Amniotic epithelial cell (primary cell): Measurements from ENCODE around the gene EYS.
A peak's percentile ranks its signal among the peaks of the same experiment; 100 is the strongest.

ENCODE experiments used
- DNase-seq: peaks from one replicate; pipeline ENCODE4 v3.0.0-alpha.2; 2010; ENCODE audit warnings: low read depth

The EYS gene

DNA sequence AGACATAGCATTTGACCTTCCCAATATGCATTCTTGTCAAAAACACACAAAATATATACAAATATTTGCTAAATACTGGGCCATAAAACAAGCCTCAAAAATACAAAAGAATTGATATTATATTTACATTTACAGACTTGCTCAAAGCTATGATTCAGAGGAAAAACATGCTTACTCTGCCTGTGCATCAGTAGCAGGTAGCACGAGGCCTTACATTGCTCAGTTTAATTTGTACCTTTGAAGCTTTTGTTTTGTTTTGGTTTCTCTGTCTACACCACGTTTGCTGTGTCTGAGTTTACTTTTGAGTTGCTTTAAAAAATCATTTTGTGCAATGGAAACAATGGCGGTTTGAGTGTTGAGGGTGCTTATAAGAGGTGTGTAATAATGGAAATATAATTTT, 1972.1 kb downstream of the EYS start:
- DNase-seq = no peak

DNA sequence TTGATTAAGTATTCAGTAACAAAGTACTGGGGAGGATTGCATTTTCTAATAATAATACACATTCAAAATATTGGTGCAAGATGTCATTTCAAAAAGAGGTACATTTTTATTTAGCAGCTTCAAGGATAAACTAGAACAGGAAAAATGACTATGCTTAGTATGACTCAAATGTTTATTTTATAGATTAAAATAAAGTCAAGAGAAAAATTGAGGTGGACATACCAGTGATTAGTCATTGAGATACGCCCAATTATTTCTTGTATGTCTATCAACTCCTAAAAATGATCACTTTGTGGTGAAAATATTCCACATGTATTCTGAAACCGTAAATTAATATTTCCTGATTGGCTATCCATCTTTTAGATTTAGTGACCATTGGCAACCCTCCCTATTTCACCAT, 1974.7 kb downstream of the EYS start:
- peak; percentile 12 for DNase-seq

- DNase-seq = peak; percentile 11
Observed at GRCh38 chr6:63731930-63732329, 1975.1 kb downstream of the EYS start.

GRCh38 chr6:63730311-63730710, 1976.7 kb downstream of the EYS start:
- DNase-seq = no peak

DNA sequence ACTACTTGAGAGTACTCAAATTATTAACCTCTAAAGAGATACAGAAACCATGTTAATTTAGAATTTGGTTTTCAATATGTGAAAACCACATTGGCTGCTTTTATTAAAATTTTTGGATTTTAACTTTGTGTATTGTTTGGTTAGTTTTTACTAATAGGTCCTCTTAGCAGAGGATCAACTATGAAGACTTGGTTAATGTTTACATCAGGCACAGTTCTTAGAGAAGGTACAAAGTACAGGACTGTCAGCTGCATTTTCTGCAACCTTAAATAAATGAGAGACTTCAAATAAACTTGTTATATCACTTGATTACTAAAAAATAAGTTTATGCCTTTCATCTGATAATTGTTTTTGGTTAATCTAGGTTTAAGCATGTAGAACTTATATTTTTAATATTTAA, 1982.3 kb downstream of the EYS start:
- DNase-seq = no peak

- no peak for DNase-seq
Observed at GRCh38 chr6:63721181-63721580, 1985.8 kb downstream of the EYS start.

- no peak for DNase-seq
Observed at GRCh38 chr6:63716169-63716568, 1990.9 kb downstream of the EYS start.

DNA sequence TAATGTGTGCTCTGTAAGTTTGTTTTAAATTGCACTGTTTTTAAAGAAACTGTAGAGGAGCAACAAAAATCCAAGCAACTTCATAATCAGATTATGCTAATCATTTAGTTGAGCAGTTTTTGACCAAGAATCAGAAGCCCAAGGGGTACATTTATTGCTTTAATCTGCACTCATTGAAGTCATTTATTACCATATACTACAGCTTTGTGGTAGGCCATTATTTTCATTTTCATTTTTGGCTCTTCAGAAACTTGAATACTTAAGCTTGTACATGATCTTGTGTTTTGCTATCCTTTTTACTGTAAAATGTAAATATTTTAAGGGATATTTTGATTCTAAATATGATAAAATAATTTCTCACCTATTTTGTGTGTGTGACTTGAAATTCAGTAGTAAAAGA, 1992.9 kb downstream of the EYS start:
- no peak for DNase-seq

DNA sequence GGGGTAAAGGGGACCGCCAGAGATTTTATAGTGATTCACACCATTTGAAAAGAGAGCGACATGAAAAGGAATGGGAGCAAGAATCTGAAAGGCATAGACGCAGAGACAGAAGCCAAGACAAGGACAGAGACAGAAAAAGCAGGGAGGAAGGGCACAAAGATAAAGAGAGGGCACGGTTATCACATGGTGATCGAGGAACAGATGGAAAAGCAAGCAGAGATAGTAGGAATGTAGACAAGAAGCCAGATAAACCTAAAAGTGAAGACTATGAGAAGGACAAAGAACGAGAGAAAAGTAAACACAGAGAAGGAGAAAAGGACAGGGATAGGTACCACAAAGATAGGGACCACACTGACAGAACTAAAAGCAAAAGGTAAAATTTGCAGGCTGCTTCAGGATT, 1993.7 kb downstream of the EYS start:
- no peak for DNase-seq

- DNase-seq = no peak
Observed at GRCh38 chr6:63709148-63709547, 1997.9 kb downstream of the EYS start.

- no peak for DNase-seq
Observed at GRCh38 chr6:63708631-63709030, 1998.4 kb downstream of the EYS start.

DNA sequence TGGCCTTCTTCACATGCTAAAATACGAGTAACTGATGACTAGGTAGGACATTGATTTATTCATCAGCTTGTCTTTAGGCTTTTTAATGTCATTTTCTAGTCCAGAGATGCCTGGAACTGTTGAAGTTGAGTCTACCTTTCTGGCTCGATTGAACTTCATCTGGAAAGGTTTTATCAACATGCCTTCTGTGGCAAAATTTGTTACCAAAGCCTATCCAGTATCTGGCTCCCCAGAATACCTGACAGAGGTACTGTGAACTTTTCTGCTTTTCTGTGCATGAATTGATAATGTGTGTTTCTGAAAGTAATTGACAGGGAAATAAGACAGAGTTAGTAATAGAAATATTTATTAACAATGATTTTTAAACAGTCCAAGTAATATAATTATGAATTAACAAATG, 2000.4 kb downstream of the EYS start:
- no peak for DNase-seq

GRCh38 chr6:63705707-63706106, 2001.3 kb downstream of the EYS start:
- DNase-seq = no peak

DNA sequence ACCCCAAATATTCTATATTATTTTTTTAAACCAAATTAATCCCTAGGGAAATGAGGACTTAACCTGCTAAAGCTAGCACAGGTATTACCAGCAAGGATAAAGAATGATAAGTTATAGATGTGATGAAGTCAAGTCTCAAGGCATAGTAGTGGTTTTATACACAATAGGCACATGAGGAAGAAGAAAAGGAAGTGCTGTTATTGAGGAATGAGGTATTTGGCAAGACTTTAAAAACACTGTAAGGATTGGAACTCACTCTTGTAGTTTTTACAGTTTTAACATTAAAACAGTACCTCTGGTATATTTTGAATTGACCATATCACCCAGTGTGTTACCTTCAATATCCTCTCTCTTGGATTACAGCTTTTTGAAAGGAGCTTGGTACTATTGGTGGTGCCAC, 2016.8 kb downstream of the EYS start:
- no peak for DNase-seq

GRCh38 chr6:63689421-63689820, 2017.6 kb downstream of the EYS start:
- DNase-seq = no peak

- DNase-seq = no peak
Observed at GRCh38 chr6:63685446-63686379, 2021.3 kb downstream of the EYS start.

GRCh38 chr6:63683071-63683603, 2023.9 kb downstream of the EYS start:
- DNase-seq = no peak

GRCh38 chr6:63677282-63677681, 2029.7 kb downstream of the EYS start:
- DNase-seq = peak; percentile 52

DNA sequence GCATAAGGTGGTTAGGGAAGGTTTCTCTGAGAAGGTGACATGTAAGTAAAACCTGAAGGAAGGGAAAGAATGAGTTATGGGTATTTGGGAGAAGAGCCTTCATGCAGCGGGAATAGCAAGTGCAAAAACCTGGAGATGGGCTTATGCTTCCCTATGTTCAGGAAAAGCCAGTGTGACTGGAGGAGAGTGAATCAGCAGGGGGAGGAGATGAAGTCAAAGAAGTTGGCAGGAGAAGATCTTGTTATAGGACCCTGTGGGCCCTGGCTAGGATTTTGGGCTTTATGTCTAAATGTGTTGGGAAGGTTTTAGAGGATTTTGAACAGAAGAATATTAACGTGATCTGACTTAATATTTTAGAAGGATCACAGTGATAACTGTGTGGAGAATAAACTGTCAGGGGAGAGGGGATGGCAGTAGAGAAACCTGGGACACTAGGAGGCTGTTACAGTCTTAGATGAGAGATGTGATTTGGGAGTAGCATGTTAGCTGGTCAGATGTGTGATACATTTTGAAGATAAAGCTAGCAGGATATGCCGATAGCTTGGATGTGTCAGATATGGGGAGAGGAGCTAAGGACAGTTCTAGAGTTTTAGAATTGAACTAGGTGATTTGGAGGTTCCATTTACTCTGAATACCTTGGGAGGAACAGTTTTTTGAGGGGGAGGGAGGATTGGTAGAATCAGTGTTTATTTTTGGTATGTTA, 2030.5 kb downstream of the EYS start:
- DNase-seq = peak; percentile 12

DNA sequence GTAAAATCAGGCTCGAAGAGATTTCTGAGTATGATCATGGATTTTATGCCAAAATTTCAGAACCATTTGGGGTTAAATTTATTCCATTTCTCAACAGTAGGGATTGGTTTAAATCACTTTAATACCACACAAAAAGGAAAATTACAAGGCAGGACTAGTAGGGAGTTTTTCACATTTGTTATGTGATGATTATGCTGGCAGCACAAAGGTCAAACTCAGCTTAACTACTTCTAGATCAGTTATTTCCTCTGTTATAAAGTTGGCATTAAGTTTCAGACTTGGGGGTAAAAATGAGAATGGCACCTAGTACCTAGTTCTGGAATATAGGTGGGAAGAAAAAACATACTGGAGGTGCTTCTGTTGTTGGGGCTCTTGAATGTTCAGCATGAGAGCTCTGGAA, 2031.9 kb downstream of the EYS start:
- no peak for DNase-seq

DNA sequence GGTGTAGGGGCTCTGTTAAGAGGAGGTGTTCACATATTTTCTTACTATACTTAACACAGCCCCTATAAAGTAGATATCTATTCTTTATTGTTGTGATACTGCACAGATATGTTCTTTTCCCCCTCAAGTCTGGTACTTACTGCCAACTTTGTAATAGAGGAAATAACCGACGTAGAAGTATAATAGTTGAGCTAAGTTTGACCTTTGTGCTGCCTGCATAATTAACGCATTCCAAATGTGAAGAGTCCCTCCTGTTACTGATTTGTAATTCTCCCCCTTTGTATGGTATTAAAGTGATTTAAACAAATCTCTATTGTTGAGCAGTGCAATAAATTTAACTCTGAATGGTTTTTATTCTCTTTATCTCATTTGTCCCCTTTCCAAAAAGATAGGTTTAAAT, 2032.4 kb downstream of the EYS start:
- DNase-seq = no peak

GRCh38 chr6:63673692-63674091, 2033.3 kb downstream of the EYS start:
- no peak for DNase-seq

DNA sequence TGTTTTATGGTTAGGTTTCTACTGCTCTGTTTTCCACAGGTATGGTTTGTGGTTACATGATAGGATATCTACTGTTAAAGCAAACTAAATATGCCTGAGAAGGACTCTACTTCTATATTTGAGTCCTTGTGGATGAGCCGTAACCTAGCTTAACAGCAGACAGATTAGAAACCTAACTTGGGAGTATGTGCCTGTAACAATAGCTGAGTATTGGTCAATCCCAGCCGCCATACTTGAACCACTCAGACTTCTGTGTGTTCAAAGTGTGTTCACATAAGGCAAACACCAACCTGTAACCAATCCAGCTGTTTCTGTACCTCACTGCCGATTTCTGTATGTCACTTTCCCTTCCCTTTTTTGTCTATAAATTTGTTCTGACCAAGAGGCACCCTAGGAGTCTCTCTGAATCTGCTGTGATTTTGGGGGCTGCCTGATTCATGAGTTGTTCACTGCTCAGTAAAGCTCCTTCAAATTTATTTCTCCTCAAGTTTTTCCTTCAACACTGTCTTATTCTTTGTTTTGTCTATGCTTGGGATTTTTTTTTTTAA, 2034.4 kb downstream of the EYS start:
- DNase-seq = no peak
